HG02610 (cell line): ENCODE data around the gene ADTRP.

Source experiments
- ATAC-seq: cut with Tn5 transposase; IDR thresholded peaks from one replicate; pipeline ENCODE4 v1.9.1; 2021; ENCODE audit warnings: mild to moderate bottlenecking, moderate library complexity; ENCODE audit not compliant: unreplicated experiment

ADTRP gene

DNA sequence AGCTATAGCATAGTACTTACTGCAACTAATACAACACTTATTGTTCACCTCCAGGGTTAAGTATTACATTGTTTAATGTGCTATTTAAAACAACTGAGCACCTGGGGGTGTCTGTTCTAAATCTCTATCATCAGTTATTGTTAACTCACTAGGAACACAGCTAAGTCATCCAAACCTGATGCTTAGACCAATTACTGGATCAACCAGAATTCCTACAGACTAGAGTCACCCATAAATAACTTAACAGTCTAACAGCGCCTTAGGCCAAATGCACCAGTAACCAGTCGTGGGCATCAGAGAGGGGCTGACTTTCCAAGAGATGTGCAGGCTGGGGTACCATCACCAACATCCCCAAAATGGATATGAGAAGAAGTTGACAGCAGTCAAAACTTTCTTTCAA is 110.7 kb downstream of the ADTRP start:
- no peak for ATAC-seq

DNA sequence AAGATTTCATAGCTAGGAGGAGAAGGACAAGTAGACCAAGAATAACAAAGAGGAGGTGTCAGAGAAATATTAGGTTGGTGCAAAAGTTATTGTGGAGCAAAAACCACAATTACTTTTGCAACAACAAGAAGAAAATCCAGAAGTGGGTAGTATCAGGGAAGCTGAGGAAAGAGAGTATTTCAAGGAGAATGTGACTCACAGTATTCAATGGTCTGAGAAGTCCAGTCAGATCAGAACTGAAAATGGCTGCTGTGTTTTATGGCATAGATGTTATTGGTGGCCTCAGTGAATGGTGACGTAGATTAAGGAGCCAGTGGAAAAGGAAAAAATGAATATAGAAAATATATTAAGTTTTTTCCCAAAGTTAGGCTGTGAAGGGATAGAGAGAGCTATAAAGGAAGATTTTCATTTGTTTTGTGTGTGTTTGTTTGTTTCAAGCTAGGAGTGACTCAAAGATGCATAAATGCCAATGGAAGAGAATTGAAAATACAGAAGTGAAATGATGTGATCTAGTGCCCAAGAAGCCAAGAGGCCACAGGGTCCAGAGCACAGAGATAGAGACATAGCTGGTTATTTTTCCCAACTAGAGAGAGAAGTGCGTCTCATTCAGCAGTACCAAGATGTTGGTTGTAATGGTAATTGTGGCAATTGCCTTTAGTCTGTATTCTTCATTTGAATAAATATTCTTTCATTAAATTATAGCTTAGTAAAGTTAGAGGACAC is 112.8 kb downstream of the ADTRP start:
- no peak for ATAC-seq
